HG02970 (cell line): Measurements from ENCODE around the gene FBLIM1.

Experiments used
- ATAC-seq: cut with Tn5 transposase; IDR thresholded peaks from one replicate; pipeline ENCODE4 v1.9.1; 2021; ENCODE audit warnings: mild to moderate bottlenecking, moderate library complexity, moderate number of reproducible peaks; ENCODE audit not compliant: unreplicated experiment, low FRiP score

FBLIM1 gene

GRCh38 chr1:15747378-15747777, 11.2 kb upstream of the FBLIM1 start:
- ATAC-seq: no peak

- ATAC-seq: no peak
Observed at GRCh38 chr1:15748264-15748663, 10.3 kb upstream of the FBLIM1 start.

GRCh38 chr1:15748690-15749398, 9.8 kb upstream of the FBLIM1 start:
- ATAC-seq: no peak

GRCh38 chr1:15749399-15750291, 8.9 kb upstream of the FBLIM1 start:
- ATAC-seq: no peak

- no peak for ATAC-seq
Observed at GRCh38 chr1:15750924-15751323, 7.7 kb upstream of the FBLIM1 start.

- no peak for ATAC-seq
Observed at GRCh38 chr1:15751717-15752116, 6.9 kb upstream of the FBLIM1 start.

GRCh38 chr1:15753776-15754175, 4.8 kb upstream of the FBLIM1 start:
- ATAC-seq: no peak

GRCh38 chr1:15755021-15755645, 3.5 kb upstream of the FBLIM1 start:
- ATAC-seq: no peak

- no peak for ATAC-seq
Observed at GRCh38 chr1:15755646-15756040, 3.0 kb upstream of the FBLIM1 start.

- no peak for ATAC-seq
Observed at GRCh38 chr1:15756143-15757015, 2.2 kb upstream of the FBLIM1 start.

GRCh38 chr1:15757016-15757543, 1.5 kb upstream of the FBLIM1 start:
- no peak for ATAC-seq

- ATAC-seq: no peak
Observed at GRCh38 chr1:15757575-15758342, 836 bp upstream of the FBLIM1 start.

- no peak for ATAC-seq
Observed at GRCh38 chr1:15758953-15759661, 512 bp downstream of the FBLIM1 start.

- ATAC-seq: no peak
Observed at GRCh38 chr1:15760520-15761211, 2.1 kb downstream of the FBLIM1 start.

- ATAC-seq: no peak
Observed at GRCh38 chr1:15761366-15762128, 3.0 kb downstream of the FBLIM1 start.

- no peak for ATAC-seq
Observed at GRCh38 chr1:15762546-15762945, 4.0 kb downstream of the FBLIM1 start.

- ATAC-seq: no peak
Observed at GRCh38 chr1:15764269-15764764, 5.7 kb downstream of the FBLIM1 start.
